CD1c-positive myeloid dendritic cell (primary cell): Measurements from ENCODE around the gene ARL13A.
"Not testable (repeated sequence)": the region's sequence is repeated elsewhere in the genome, so short reads cannot be mapped to it uniquely, and the experiment has no call there.

ENCODE experiments used
- DNase-seq: peaks from one replicate; pipeline ENCODE4 v3.0.0-alpha.2; 2016; ENCODE audit errors: extremely low spot score

ARL13A gene

GRCh38 chrX:100990139-100990538, 20.6 kb downstream of the ARL13A start:
- no peak for DNase-seq

- no peak for DNase-seq
Measured at GRCh38 chrX:100994352-100995281, 25.1 kb downstream of the ARL13A start.

GRCh38 chrX:100995469-100995868, 26.0 kb downstream of the ARL13A start:
- no peak for DNase-seq

- no peak for DNase-seq
Measured at GRCh38 chrX:100999451-100999850, 29.9 kb downstream of the ARL13A start.

GRCh38 chrX:101009090-101009489, 39.6 kb downstream of the ARL13A start:
- DNase-seq = no peak

- DNase-seq = not testable (repeated sequence)
Measured at GRCh38 chrX:101012031-101012430, 42.5 kb downstream of the ARL13A start.

- DNase-seq = no peak
Measured at GRCh38 chrX:101022020-101022419, 52.5 kb downstream of the ARL13A start.

- no peak for DNase-seq
Measured at GRCh38 chrX:101025126-101025525, 55.6 kb downstream of the ARL13A start.

- DNase-seq = no peak
Measured at GRCh38 chrX:101028562-101028961, 59.1 kb downstream of the ARL13A start.

GRCh38 chrX:101029665-101030064, 60.2 kb downstream of the ARL13A start:
- no peak for DNase-seq

GRCh38 chrX:101037231-101037630, 67.7 kb downstream of the ARL13A start:
- no peak for DNase-seq

- no peak for DNase-seq
Measured at GRCh38 chrX:101040197-101040596, 70.7 kb downstream of the ARL13A start.
